SU-DHL-6 (cell line): Measurements from ENCODE around the gene SF3B4.
"Not testable (repeated sequence)": the region's sequence is repeated elsewhere in the genome, so short reads cannot be mapped to it uniquely, and the experiment has no call there.

Experiments used
- H2AFZ ChIP-seq: fragments of 200-600 bp; sonication (generic); 2 replicates; pipeline ENCODE4 v1.6.1; 2014; ENCODE audit warnings: low read depth, mild to moderate bottlenecking, moderate library complexity, mixed read lengths, antibody characterized with exemption, low read length; ENCODE audit not compliant: severe bottlenecking
- H3F3A ChIP-seq: fragments of 200-600 bp; shearing (Covaris generic); 2 replicates; pipeline ENCODE4 v1.6.0; 2016; ENCODE audit warnings: antibody characterized with exemption, mild to moderate bottlenecking; ENCODE audit not compliant: insufficient read depth
- H3K27ac ChIP-seq: fragments of 200-600 bp; sonication (generic); 2 replicates; pipeline ENCODE4 v1.5.1; 2016; ENCODE audit warnings: low read depth, mild to moderate bottlenecking, low read length, moderate library complexity, mixed read lengths
- H3K27me3 ChIP-seq: fragments of 200-600 bp; sonication (generic), shearing (Covaris generic); 2 replicates; pipeline ENCODE4 v1.6.0; 2014; ENCODE audit warnings: mild to moderate bottlenecking, low read length
- H3K36me3 ChIP-seq: fragments of 200-600 bp; sonication (generic); 2 replicates; pipeline ENCODE4 v1.6.1; 2014; ENCODE audit warnings: mild to moderate bottlenecking, low read length, mixed read lengths
- H3K4me2 ChIP-seq: fragments of 300-600, 200-600 bp; shearing (Covaris generic), sonication (generic); 2 replicates; pipeline ENCODE4 v1.6.0; 2014; ENCODE audit warnings: low read length, low read depth, mild to moderate bottlenecking; ENCODE audit not compliant: poor library complexity, severe bottlenecking
- H3K4me3 ChIP-seq: fragments of 200-600 bp; sonication (generic); 2 replicates; pipeline ENCODE4 v1.5.1; 2014; ENCODE audit warnings: antibody characterized with exemption, low read length, mild to moderate bottlenecking, mixed read lengths; ENCODE audit not compliant: insufficient read depth, poor library complexity, severe bottlenecking
- H3K79me2 ChIP-seq: fragments of 200-600 bp; sonication (generic); 2 replicates; pipeline ENCODE4 v1.6.1; 2014; ENCODE audit warnings: mild to moderate bottlenecking, low read length, moderate library complexity; ENCODE audit not compliant: insufficient read depth
- H3K9ac ChIP-seq: fragments of 200-600 bp; sonication (generic); 2 replicates; pipeline ENCODE4 v1.7.0; 2014; ENCODE audit warnings: mild to moderate bottlenecking, low read length
- H3K9me2 ChIP-seq: fragments of 200-600 bp; sonication (generic); replicated peaks from 2 replicates; pipeline ENCODE4 v1.6.1; 2014; ENCODE audit warnings: low read length; ENCODE audit not compliant: insufficient read depth
- H3K9me3 ChIP-seq: fragments of 200-600 bp; sonication (generic); 2 replicates; pipeline ENCODE4 v1.6.1; 2014; ENCODE audit warnings: low read length, mixed read lengths; ENCODE audit not compliant: insufficient read depth
- H4K20me1 ChIP-seq: fragments of 200-600 bp; sonication (generic); 2 replicates; pipeline ENCODE4 v1.6.1; 2014; ENCODE audit warnings: low read depth, mild to moderate bottlenecking, antibody characterized with exemption, low read length, moderate library complexity, mixed read lengths
- EZH2phosphoT487 ChIP-seq: fragments of 200-600 bp; sonication (generic), shearing (Covaris generic); conservative IDR thresholded peaks from 2 replicates; pipeline ENCODE4 v1.6.1; 2018; ENCODE audit warnings: mild to moderate bottlenecking, antibody characterized with exemption, low read length, moderate library complexity, mixed read lengths
- TF ChIP-seq, protein P1 (sequence below): fragments of 200-600 bp; sonication (generic); IDR thresholded peaks from one replicate; pipeline ENCODE4 v1.5.1; 2017; ENCODE audit warnings: antibody characterized with exemption, mild to moderate bottlenecking, low read length, moderate library complexity; ENCODE audit not compliant: insufficient read depth, poor library complexity, severe bottlenecking

Gene SF3B4

DNA sequence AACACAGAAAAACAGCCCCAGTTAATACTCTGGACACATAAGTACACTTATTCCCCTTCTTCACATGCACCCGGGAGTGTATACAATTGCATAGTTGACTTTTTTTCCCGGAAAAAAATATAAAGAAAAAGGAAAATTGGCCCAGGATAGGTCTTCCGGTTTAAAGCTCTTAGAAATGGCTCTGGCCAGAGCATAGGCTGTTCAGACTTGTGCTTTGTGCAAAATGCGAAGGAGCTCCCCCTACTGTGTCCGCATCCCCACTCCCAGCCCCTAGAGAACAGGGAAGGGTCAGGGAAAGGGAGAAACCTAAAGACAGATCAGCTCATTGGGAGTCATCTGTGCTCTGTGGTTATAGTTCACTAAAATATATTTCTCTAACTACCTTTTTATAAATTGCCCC is 14.6 kb upstream of the SF3B4 start:
- Histone ChIP-seq H3K27ac (no peak overlapping the region), H3K4me3 (no peak overlapping the region), H3F3A (no peaks in the 10 kb centered on the region), H3K9ac (no peak overlapping the region), H3K4me2 (no peak overlapping the region), H3K27me3 (no peaks in the 10 kb centered on the region), H3K9me2 (no peaks in the 10 kb centered on the region), H3K36me3 (no peaks in the 10 kb centered on the region), H3K79me2 (no peaks in the 10 kb centered on the region), H4K20me1 (no peaks in the 10 kb centered on the region), H3K9me3 (no peaks in the 10 kb centered on the region), H2AFZ (no peak overlapping the region)
- TF ChIP-seq EZH2phosphoT487, result no peak
- TF ChIP-seq, protein P1, sequence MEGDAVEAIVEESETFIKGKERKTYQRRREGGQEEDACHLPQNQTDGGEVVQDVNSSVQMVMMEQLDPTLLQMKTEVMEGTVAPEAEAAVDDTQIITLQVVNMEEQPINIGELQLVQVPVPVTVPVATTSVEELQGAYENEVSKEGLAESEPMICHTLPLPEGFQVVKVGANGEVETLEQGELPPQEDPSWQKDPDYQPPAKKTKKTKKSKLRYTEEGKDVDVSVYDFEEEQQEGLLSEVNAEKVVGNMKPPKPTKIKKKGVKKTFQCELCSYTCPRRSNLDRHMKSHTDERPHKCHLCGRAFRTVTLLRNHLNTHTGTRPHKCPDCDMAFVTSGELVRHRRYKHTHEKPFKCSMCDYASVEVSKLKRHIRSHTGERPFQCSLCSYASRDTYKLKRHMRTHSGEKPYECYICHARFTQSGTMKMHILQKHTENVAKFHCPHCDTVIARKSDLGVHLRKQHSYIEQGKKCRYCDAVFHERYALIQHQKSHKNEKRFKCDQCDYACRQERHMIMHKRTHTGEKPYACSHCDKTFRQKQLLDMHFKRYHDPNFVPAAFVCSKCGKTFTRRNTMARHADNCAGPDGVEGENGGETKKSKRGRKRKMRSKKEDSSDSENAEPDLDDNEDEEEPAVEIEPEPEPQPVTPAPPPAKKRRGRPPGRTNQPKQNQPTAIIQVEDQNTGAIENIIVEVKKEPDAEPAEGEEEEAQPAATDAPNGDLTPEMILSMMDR, result no peak

DNA sequence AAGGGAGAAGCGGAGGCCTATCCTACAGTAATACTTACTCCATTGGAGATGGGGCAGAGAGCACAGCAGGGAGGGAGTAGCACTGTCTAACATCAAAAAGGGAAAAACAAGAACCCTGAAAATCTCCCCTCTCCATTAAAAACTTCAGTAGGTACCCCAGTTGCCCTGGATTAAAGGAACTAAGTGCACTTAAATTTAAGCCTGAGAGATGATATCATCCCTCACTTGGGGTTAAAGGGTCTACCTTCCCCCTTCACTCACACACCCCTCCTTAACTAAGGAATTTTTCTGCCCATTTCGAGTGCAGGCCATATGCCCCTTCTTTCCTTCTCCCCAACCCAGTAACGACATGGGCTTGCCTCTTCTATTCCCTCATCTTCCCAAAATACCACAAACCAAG is 12.8 kb upstream of the SF3B4 start:
- Histone ChIP-seq H3F3A (no peaks in the 10 kb centered on the region), H3K4me3 (no peak overlapping the region), H3K9me3 (no peaks in the 10 kb centered on the region), H2AFZ (no peak overlapping the region), H3K79me2 (no peaks in the 10 kb centered on the region), H3K36me3 (no peaks in the 10 kb centered on the region), H3K9me2 (no peaks in the 10 kb centered on the region), H3K27ac (no peak overlapping the region), H3K9ac (no peak overlapping the region), H3K27me3 (no peaks in the 10 kb centered on the region), H3K4me2 (no peak overlapping the region), H4K20me1 (no peaks in the 10 kb centered on the region)
- TF ChIP-seq, protein P1, result no peak
- TF ChIP-seq EZH2phosphoT487, result no peak

DNA sequence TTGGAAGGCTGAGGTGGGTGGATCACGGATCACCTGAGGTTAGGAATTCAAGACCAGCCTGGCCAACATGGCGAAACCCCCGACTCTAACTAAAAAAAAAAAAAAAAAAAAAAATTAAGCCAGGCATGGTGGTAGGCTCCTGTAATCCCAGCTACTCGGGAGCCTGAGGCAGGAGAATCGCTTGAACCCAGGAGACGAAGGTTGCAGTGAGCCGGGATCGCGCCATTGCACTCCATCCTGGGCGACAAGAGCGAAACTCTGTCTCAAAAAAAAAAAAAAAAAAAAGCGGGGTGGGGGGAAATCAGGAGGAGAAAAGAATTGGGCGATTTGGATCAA is 11.0 kb upstream of the SF3B4 start:
- H4K20me1 ChIP-seq, H3K4me3 ChIP-seq, H3K4me2 ChIP-seq, H3K79me2 ChIP-seq, H3F3A ChIP-seq, H2AFZ ChIP-seq, H3K9me2 ChIP-seq, H3K36me3 ChIP-seq, H3K27me3 ChIP-seq, H3K27ac ChIP-seq, H3K9ac ChIP-seq, H3K9me3 ChIP-seq: not testable (repeated sequence)

DNA sequence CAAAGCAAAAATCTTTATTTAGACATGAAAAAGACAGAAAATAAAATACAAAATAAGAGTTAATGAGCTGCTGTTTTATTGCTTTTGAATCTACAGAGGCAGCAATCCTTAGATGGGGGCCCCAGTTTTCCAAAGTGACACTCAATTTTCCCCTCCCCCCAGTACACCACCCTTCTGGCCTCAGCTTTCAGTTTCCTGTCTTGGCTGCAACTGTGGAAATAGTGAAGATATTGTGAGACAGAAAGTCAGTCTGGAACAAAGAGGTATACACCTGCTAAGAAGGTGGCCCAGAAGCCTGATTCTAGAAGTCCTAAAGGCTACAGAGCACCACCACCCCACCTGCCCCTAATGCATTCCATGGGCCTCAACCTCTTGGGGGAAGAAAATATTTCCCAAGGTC is 10.2 kb upstream of the SF3B4 start:
- no peaks in the 10 kb centered on the region for H4K20me1 ChIP-seq
- H3K27ac ChIP-seq, result no peak overlapping the region
- no peak overlapping the region for H2AFZ ChIP-seq
- H3K9me2 ChIP-seq, result no peaks in the 10 kb centered on the region
- no peak for TF ChIP-seq EZH2phosphoT487
- TF ChIP-seq, protein P1, result no peak
- no peak overlapping the region for H3K4me3 ChIP-seq
- no peaks in the 10 kb centered on the region for H3F3A ChIP-seq
- H3K36me3 ChIP-seq, result no peaks in the 10 kb centered on the region
- H3K79me2 ChIP-seq, result no peaks in the 10 kb centered on the region
- no peaks in the 10 kb centered on the region for H3K9me3 ChIP-seq
- H3K4me2 ChIP-seq, result no peak overlapping the region
- H3K9ac ChIP-seq, result no peak overlapping the region
- no peaks in the 10 kb centered on the region for H3K27me3 ChIP-seq
